GM10248 (cell line): ENCODE data around the gene ST6GALNAC3.

ENCODE experiments used
- CTCF ChIA-PET: fragments of 300-600 bp; sonication (Branson Sonifier 250); formaldehyde crosslinking; extraction: SDS; loops from one replicate; lab custom pipeline; 2021; ENCODE audit warnings: antibody characterized with exemption; lab: Yijun Ruan, JAX
- POLR2A ChIA-PET: fragments of 350-650 bp; sonication (Branson Sonifier 250); formaldehyde crosslinking; extraction: SDS; loops from one replicate; lab custom pipeline; 2020; ENCODE audit warnings: antibody characterized with exemption; lab: Yijun Ruan, JAX
- DNase-seq: peaks from one replicate; pipeline ENCODE4 v3.0.0; 2012; ENCODE audit errors: extremely low spot score
- CTCF ChIP-seq: IDR thresholded peaks from 2 replicates; pipeline ENCODE4 v1.5.1; 2012; ENCODE audit warnings: mild to moderate bottlenecking, low read depth; ENCODE audit errors: extremely low read depth, missing control alignments, control extremely low read depth

ST6GALNAC3 gene

GRCh38 chr1:76068542-76068941, 6.0 kb upstream of the ST6GALNAC3 start:
- TF ChIP-seq CTCF = no peak
- DNase-seq = no peak
- CTCF ChIA-PET = interaction anchor here (1.5 kb wide), 1 partner anchor 37 kb away, joined by 3 read pairs; no protein-coding TSS in a partner anchor
- POLR2A ChIA-PET = no interaction called here

GRCh38 chr1:76068953-76069561, 5.5 kb upstream of the ST6GALNAC3 start:
- POLR2A ChIA-PET = no interaction called here
- no peak for TF ChIP-seq CTCF
- no peak for DNase-seq
- CTCF ChIA-PET = interaction anchor here (1.5 kb wide), 1 partner anchor 36 kb away, joined by 3 read pairs; no protein-coding TSS in a partner anchor

- no peak for DNase-seq
- POLR2A ChIA-PET = no interaction called here
- TF ChIP-seq CTCF = no peak
- CTCF ChIA-PET = no interaction called here
Measured at GRCh38 chr1:76070538-76070937, 4.0 kb upstream of the ST6GALNAC3 start.

GRCh38 chr1:76073481-76073880, 1.1 kb upstream of the ST6GALNAC3 start:
- ChIA-PET CTCF (interaction anchor here (0.8 to 1.1 kb wide), 2 partner anchors 9 to 18 kb away, joined by 3 read pairs; no protein-coding TSS in a partner anchor), POLR2A (no interaction called here)
- no peak for TF ChIP-seq CTCF
- DNase-seq = no peak

- no peak for TF ChIP-seq CTCF
- CTCF ChIA-PET = no interaction called here
- no peak for DNase-seq
- POLR2A ChIA-PET = no interaction called here
Measured at GRCh38 chr1:76075188-76075489, 593 bp downstream of the ST6GALNAC3 start.

GRCh38 chr1:76075877-76076276, 1.3 kb downstream of the ST6GALNAC3 start:
- no peak for TF ChIP-seq CTCF
- ChIA-PET POLR2A (no interaction called here), CTCF (no interaction called here)
- peak; percentile 13 for DNase-seq
